ENCODE data around the gene HOXB2. TPM values are rescaled to one million over a fixed set of nuclear protein-coding genes. Genes with fewer than 3 reads are reported as not detected.

HOXB2 gene
- total RNA-seq, 4 donors from 2014 or later, result 9.2 to 24.2 (median 17.1) TPM

DNA sequence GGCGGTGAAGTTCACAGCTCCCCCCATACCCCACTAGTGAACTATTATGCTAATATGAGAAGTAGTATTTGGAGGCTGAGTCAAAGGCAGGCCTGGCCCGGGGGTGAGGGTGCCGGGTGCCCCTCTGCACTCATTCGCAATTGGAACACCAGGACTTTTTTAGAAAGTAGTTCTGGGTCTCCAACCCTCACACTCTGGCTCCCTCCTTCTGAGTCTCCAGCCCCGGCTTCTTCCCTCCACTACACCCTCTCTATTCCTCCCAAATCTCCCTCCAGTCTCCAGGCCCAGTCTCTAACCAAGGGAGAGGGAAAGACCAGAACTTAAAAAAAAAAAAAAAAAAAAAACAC lies 11.3 kb upstream of the HOXB2 start:
- TF ChIP-seq, protein P1, sequence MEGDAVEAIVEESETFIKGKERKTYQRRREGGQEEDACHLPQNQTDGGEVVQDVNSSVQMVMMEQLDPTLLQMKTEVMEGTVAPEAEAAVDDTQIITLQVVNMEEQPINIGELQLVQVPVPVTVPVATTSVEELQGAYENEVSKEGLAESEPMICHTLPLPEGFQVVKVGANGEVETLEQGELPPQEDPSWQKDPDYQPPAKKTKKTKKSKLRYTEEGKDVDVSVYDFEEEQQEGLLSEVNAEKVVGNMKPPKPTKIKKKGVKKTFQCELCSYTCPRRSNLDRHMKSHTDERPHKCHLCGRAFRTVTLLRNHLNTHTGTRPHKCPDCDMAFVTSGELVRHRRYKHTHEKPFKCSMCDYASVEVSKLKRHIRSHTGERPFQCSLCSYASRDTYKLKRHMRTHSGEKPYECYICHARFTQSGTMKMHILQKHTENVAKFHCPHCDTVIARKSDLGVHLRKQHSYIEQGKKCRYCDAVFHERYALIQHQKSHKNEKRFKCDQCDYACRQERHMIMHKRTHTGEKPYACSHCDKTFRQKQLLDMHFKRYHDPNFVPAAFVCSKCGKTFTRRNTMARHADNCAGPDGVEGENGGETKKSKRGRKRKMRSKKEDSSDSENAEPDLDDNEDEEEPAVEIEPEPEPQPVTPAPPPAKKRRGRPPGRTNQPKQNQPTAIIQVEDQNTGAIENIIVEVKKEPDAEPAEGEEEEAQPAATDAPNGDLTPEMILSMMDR (IDR thresholded peaks at IDR 0.05), result no peak
- TF ChIP-seq POLR2A (IDR thresholded peaks at IDR 0.05), result no peak
- no peak for DNase-seq

DNA sequence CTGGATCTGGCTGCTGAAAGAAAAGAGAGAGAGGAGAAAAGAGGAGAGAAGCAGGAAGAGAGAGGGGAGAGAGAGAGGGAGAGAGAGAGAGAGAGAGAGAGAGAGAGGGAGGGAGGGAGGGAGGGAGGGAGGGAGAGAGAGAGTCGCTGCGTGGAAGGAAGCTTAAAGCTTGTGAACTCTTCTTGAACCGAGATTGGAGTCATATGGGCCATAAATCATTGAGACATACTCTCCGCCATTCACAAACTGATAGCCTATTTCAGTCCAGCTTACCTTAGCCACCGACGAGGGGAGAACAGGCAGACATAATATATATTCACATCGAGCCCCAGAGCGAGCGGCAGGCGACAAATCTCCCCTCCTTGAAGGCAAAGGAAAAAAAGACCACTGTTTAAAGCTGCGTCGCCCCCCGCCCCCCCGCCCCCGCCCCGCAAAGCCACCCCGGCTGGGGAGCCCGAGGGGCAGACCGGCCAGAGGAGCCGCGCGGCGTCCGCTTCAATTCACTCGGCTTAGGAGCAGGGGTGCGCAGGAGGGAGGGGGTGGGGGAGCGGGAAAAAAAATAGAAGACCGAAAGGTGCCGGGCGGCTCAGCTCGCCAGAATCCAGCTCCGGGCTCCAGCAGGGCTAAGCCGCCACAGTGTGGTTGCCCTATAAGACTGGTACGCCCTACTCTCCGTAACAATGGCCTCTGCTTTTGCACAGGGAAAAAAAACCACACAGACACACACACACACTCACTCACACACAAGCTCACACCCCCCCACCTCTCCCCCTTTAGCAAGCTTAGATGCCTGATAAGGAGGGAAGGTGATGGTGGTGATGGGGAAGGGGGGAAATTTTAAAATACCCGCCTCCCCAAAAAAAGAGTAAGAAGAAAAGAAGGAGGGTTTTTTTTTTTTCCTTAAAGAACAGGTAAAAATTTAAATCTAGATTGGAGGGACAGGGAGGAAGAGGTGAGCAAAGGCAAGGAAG lies 10.6 kb upstream of the HOXB2 start:
- intact Hi-C loops (cut with DNase I), result no loop called here
- Histone ChIP-seq H3K4me1 (peaks cover 20 to 100% (median 71%) of the 10 kb centered on the region in 3 donors), H3K36me3 (peaks cover 0 to 16% (median 2%) of the 10 kb centered on the region in 3 donors), H3K27ac (peak overlapping the region; percentile 89 to 95 (median 92)), H3K4me3 (peak overlapping the region; percentile 25 to 63 (median 46)), H3K27me3 (peaks cover 0 to 75% (median 0%) of the 10 kb centered on the region in 4 donors), H3K9me3 (no peaks in the 10 kb centered on the region)
- TF ChIP-seq, protein P1 (IDR thresholded peaks at IDR 0.05), result peak in 3 of 6 experiments; percentile 23 to 42 (median 27)
- no peak for TF ChIP-seq POLR2A (IDR thresholded peaks at IDR 0.05)
- no peak for DNase-seq
- 14 to 25% methylated on average over 20 to 21 of the region's 36 CpGs for WGBS, 2 donors

More for the DNA sequence above, 11.3 kb upstream of the HOXB2 start:
- Histone ChIP-seq H3K36me3 (peaks cover 0 to 10% (median 0%) of the 10 kb centered on the region in 3 donors), H3K27ac (peak overlapping the region; percentile 89 to 95 (median 92)), H3K4me3 (peak overlapping the region; percentile 25 to 63 (median 46)), H3K27me3 (peaks cover 0 to 71% (median 0%) of the 10 kb centered on the region in 4 donors), H3K9me3 (no peaks in the 10 kb centered on the region), H3K4me1 (peaks cover 23 to 100% (median 73%) of the 10 kb centered on the region in 3 donors)
- WGBS, 2 donors, result 43 to 52% methylated on average over 4 to 5 of the region's 5 CpGs
- intact Hi-C loops (cut with DNase I), result no loop called here

DNA sequence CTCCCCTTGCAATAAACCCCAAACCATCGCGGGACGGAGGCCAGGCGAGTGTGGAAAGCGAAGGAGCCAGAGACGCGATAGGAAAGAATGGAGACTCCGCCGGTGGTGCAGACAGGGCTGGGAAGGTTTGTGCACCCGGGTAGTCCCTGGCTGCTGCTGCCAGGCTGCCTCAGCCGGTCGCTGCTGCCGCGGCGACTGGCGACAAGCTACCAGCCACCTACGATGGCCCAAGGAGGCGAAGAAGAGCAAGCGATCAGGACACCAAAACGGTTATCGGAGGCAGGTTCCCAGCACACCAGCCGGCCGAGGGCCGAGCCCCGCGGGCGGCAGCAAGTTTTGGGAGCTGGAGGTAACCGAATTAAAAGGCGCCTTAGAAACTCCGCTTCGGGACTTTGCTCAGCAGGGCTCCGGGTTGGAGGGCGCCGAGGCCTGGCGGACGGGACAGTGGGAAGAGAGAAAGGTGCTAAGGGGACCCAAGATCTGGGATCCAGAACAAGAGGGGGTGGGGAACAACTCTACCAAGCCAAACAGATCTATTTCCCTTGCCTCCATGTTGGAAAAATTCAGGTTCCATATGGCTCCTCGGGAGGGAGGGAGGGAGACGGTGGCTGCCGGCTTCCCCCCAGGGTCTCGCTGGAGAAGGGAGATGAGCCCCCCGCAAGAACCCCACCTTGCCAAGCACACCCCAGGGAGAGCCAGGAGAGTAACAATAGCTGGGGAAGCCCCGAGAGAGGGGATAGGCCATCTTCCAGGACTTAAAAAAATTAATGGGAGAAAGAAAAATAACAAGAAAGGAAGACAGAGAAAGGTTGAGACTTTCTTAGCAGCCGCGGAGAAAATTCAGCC lies 9.7 kb upstream of the HOXB2 start:
- H3K27me3 ChIP-seq, result peaks cover 0 to 78% (median 0%) of the 10 kb centered on the region in 4 donors
- 45 to 52% methylated on average over 27 to 37 of the region's 44 CpGs for WGBS, 2 donors
- no peak for DNase-seq

DNA sequence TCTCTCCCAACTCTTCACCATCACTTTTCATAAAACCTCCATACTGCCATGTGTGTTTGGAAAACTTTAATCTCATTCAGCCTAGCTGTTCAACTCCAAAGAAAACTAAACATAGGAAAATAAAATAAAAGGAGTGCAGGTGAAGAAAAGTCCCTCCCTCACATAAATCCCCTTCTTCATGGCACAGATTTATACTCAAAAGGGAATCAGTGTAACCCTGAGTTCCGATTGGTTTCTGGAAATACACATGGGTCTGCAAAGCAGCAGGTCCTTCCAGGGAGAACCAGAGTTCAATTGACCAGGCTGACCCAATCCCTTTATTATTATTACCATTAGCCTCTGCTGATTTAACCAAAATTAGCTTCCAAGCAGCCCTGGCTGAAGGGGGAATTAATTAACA lies 8.9 kb upstream of the HOXB2 start:
- H3K4me1 ChIP-seq, result peaks cover 19 to 100% (median 60%) of the 10 kb centered on the region in 3 donors
- no peak for DNase-seq
- intact Hi-C loops (cut with DNase I), result no loop called here
- peaks cover 0 to 25% (median 6%) of the 10 kb centered on the region in 3 donors for H3K36me3 ChIP-seq
- peaks cover 0 to 79% (median 0%) of the 10 kb centered on the region in 4 donors for H3K27me3 ChIP-seq
- TF ChIP-seq, protein P1 (IDR thresholded peaks at IDR 0.05), result no peak
- no peak for TF ChIP-seq POLR2A (IDR thresholded peaks at IDR 0.05)
- WGBS, 2 donors, result 38 to 73% methylated on average over 1 of the region's 1 CpG
- H3K27ac ChIP-seq, result peak overlapping the region; percentile 89 to 95 (median 92)
- H3K4me3 ChIP-seq, result peak overlapping the region in 3 of 4 donors; percentile 42 to 63 (median 50)
- H3K9me3 ChIP-seq, result no peaks in the 10 kb centered on the region

More for the DNA sequence above, 9.7 kb upstream of the HOXB2 start:
- Histone ChIP-seq H3K4me3 (peak overlapping the region; percentile 25 to 63 (median 46)), H3K27ac (peak overlapping the region; percentile 89 to 95 (median 92)), H3K9me3 (no peaks in the 10 kb centered on the region), H3K4me1 (peaks cover 19 to 100% (median 68%) of the 10 kb centered on the region in 3 donors), H3K36me3 (peaks cover 0 to 25% (median 6%) of the 10 kb centered on the region in 3 donors)
- intact Hi-C loops (cut with DNase I), result no loop called here
- TF ChIP-seq POLR2A (IDR thresholded peaks at IDR 0.05), result no peak
- TF ChIP-seq, protein P1 (IDR thresholded peaks at IDR 0.05), result no peak

Data from esophagus squamous epithelium (tissue), 5 donors.